Kidney (tissue), 14 donors: ENCODE measurements around the gene TMEM120B. TPM values are rescaled to one million over a fixed set of nuclear protein-coding genes. Genes with fewer than 3 reads are reported as not detected.

Source experiments
- DNase-seq, 5 donors: peaks; one replicate each; pipeline ENCODE4 v3.0.0-alpha.2; 2013 to 2020
- FAIRE-seq: peaks from 2 replicates; lab custom pipeline; 2012; peaks lifted over from hg19 to GRCh38; lab: Jason Lieb, UNC
- H3K27ac ChIP-seq, 2 donors: one replicate each; pipeline ENCODE4 v1.7.0; 2013; ENCODE audit warnings: low read depth in 2 of 2, low read length in 2 of 2, inconsistent platforms in 1 of 2
- H3K27me3 ChIP-seq: one replicate; pipeline ENCODE4 v1.7.1; 2013; ENCODE audit warnings: low read length, inconsistent platforms; ENCODE audit not compliant: control insufficient read depth, insufficient read depth
- H3K36me3 ChIP-seq, 3 donors: one replicate each; pipeline versions ENCODE4 v1.7.0 to v1.7.1; 2013; ENCODE audit warnings: low read length in 3 of 3, control low read depth in 1 of 3, inconsistent platforms in 1 of 3; ENCODE audit not compliant: insufficient read depth in 3 of 3, control insufficient read depth in 2 of 3
- H3K4me1 ChIP-seq, 3 donors: one replicate each; pipeline versions ENCODE4 v1.7.0 to v1.7.1; 2013; ENCODE audit warnings: low read length in 3 of 3, inconsistent platforms in 1 of 3, low read depth in 1 of 3; ENCODE audit not compliant: control insufficient read depth in 2 of 3, insufficient read depth in 2 of 3
- H3K4me3 ChIP-seq, 3 donors: one replicate each; pipeline versions ENCODE4 v1.7.0 to v1.8.1; 2013; ENCODE audit warnings: low read length in 3 of 3, control low read depth in 1 of 3, inconsistent platforms in 1 of 3
- H3K9ac ChIP-seq, 3 donors: one replicate each; pipeline versions ENCODE4 v1.7.0 to v1.7.1; 2013; ENCODE audit warnings: low read length in 3 of 3, control low read depth in 1 of 3, inconsistent platforms in 1 of 3
- H3K9me3 ChIP-seq, 3 donors: one replicate each; pipeline versions ENCODE4 v1.7.0 to v1.7.1; 2013; ENCODE audit warnings: low read length in 3 of 3, control low read depth in 1 of 3, inconsistent platforms in 1 of 3; ENCODE audit not compliant: control insufficient read depth in 2 of 3, insufficient read depth in 1 of 3
- intact Hi-C: fragments of 100-400 bp; cut with DNase I; formaldehyde crosslinking; loops from one replicate; pipeline ENCODE4 v1.11.1; 2022
- polyA plus RNA-seq: library from polyadenylated mRNA; stranded (reverse); fragments of 350-450 nt; fragmentation: Illumina TruSeq; extraction: RNeasy Lipid Tissue Mini Kit (QIAGEN cat#74804); gene quantifications from one replicate; pipeline ENCODE4 v1.2.3, GENCODE V29; 2014; ENCODE audit warnings: low read depth, low replicate concordance; ENCODE audit not compliant: insufficient read depth
- total RNA-seq: library from RNA; stranded (reverse); fragmentation: NEBNext Ultra II Directional; extraction: Animal tissue kit (Norgen Biotek cat#: 25700); gene quantifications from one replicate; pipeline ENCODE4 v1.2.1, GENCODE V29; 2021
- TF ChIP-seq, protein P1 (sequence below): IDR thresholded peaks from 3 replicates; pipeline ENCODE4 v1.5.1; 2012; ENCODE audit warnings: mild to moderate bottlenecking, moderate library complexity, borderline replicate concordance; ENCODE audit not compliant: insufficient read depth; ENCODE audit errors: extremely low read depth
- donor health status: control.
- donor health status: control.
- donor health status: control.
- donor health status: control.
- donor health status: control.
- donor health status: DM: yes; HTN: yes; CAD: no.
- donor health status: Normal renal cell carcinoma (clear cell type).

Gene TMEM120B
- total and polyA plus RNA-seq, 2 donors from 2014 or later = 9.0 to 14.2 TPM

DNA sequence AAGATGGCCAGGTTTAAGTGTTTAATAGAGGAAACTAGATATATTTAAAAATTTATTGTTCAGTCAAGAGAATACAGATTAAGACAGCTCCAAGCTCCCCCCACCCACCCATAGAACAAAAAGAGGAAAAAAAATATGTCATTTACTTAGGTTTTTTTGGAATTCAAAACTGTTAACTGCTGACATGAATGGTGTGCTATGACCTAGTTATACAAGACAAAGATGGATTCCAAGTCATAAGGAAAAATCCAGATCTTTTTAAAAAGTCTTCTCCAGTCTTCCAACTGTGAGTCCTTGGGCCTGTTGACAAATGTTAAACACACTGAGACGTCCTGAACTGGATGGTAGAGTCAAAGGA is 89.9 kb downstream of the TMEM120B start:
- H3K36me3 ChIP-seq = peaks cover 0 to 8% (median 2%) of the 10 kb centered on the region in 3 donors
- no peaks in the 10 kb centered on the region for H3K9me3 ChIP-seq
- peak overlapping the region; percentile 93 to 94 (median 94) for H3K4me3 ChIP-seq
- intact Hi-C loops = no loop called here
- no peak for FAIRE-seq
- H3K9ac ChIP-seq = peak overlapping the region; percentile 70 to 100 (median 99)
- peak overlapping the region; percentile 100 for H3K27ac ChIP-seq
- peaks cover 0 to 31% (median 7%) of the 10 kb centered on the region in 3 donors for H3K4me1 ChIP-seq
- DNase-seq = no peak
- no peaks in the 10 kb centered on the region for H3K27me3 ChIP-seq
- TF ChIP-seq, protein P1, sequence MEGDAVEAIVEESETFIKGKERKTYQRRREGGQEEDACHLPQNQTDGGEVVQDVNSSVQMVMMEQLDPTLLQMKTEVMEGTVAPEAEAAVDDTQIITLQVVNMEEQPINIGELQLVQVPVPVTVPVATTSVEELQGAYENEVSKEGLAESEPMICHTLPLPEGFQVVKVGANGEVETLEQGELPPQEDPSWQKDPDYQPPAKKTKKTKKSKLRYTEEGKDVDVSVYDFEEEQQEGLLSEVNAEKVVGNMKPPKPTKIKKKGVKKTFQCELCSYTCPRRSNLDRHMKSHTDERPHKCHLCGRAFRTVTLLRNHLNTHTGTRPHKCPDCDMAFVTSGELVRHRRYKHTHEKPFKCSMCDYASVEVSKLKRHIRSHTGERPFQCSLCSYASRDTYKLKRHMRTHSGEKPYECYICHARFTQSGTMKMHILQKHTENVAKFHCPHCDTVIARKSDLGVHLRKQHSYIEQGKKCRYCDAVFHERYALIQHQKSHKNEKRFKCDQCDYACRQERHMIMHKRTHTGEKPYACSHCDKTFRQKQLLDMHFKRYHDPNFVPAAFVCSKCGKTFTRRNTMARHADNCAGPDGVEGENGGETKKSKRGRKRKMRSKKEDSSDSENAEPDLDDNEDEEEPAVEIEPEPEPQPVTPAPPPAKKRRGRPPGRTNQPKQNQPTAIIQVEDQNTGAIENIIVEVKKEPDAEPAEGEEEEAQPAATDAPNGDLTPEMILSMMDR = no peak

DNA sequence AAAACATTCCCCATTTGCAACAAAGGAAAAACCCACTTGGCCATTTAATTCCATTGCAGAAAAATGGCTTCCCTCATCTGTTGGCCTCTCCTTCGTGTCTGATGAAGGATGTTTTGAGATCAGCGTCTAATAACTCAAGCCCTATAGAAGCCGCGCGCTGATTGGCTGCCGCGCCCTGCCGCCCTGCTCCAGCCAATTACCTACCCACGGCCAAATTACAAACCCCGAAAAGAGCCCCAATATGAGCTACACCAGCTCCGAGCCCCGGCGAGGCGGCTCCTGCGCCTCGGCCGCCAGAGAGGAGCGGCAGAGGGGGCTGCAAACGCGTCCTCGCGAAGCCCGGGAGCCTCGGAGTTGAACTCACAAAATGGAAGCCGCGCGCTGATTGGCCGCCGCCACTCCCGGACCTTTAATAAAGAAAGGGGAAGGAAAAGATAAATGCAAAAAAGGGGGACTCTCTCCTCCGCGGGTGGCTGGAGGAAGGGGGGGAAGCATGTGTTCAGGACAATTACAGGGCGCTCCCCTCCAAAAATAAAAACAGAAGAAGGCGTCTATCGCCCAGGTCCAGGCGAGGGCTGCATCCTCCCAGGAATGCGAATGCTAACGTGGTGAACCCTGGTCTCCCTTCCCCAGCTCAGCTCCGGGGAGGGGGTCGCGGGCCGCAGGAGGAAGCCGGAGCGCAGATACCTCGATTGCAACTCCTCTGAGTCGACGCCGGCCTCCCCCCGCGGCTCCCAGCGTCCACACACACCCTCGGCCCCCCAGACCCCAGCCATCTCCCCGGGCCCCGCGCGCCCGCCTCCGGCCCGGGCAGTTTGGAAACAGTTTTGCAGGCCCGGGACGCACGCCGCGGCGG is 90.5 kb downstream of the TMEM120B start:
- DNase-seq (peak; percentile 97 to 98 (median 97)), FAIRE-seq (no peak)
- H3K27ac ChIP-seq = peak overlapping the region; percentile 100
- H3K9ac ChIP-seq = peak overlapping the region; percentile 70 to 100 (median 99)
- peaks cover 0 to 27% (median 1%) of the 10 kb centered on the region in 3 donors for H3K4me1 ChIP-seq
- H3K36me3 ChIP-seq = peaks cover 0 to 9% (median 2%) of the 10 kb centered on the region in 3 donors
- intact Hi-C loops = no loop called here
- H3K9me3 ChIP-seq = no peaks in the 10 kb centered on the region
- no peaks in the 10 kb centered on the region for H3K27me3 ChIP-seq
- peak overlapping the region; percentile 93 to 94 (median 94) for H3K4me3 ChIP-seq
- TF ChIP-seq, protein P1 = no peak

DNA sequence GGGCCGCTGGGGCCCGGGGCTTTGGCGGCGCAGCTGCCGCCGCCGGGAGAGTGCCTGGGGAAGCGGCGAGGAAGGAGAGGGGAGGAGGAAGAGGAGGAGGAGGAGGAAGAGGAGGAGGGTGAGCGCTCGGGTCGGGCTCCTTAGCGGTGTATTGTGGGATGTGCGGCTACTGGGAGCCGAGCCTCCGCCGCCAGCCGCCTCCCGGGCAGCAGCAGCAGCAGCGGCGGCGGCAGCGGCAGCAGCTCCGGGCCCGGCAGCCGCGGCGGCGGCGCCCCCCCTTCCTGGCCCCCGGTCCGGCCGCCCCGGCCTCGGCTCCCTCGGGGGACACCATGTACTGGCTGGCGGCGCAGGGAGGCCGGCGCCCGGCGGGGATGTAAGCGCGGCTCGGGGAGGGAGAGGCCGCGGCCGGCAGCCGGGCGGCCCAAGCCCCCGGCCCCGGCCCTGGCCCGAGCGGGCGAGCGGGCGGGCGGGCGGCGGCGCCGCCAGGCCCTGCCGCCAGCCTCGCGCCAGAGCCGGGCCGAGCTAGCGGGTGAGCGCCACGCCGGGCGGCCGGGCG is 91.4 kb downstream of the TMEM120B start, which contains the start of gene SETD1B:
TSS of gene SETD1B (plus strand) at position 149 of the 556 bp plus-strand sequence. CDS start 729 bp downstream, outside the sequence.
- peak within 1 kb of the TSS; percentile 93 to 94 (median 94) for H3K4me3 ChIP-seq
- no peaks in the 10 kb centered on the region for H3K9me3 ChIP-seq
- TF ChIP-seq, protein P1 = no peak
- DNase-seq = peak; percentile 56 to 92 (median 76)
- peak within 1 kb of the TSS; percentile 70 to 99 (median 72) for H3K9ac ChIP-seq
- intact Hi-C loops = no loop called here
- no peaks in the 10 kb centered on the region for H3K27me3 ChIP-seq
- FAIRE-seq = no peak
- H3K27ac ChIP-seq = peak within 1 kb of the TSS; percentile 100
- H3K4me1 ChIP-seq = peaks cover 0 to 18% (median 0%) of the 10 kb centered on the region in 3 donors
- H3K36me3 ChIP-seq = peaks cover 0 to 15% (median 0%) of the 10 kb centered on the region in 3 donors
